Neutrophil (primary cell): ENCODE results near the gene GGT6.
"Not testable (repeated sequence)": the region's sequence is repeated elsewhere in the genome, so short reads cannot be mapped to it uniquely, and the experiment has no call there.

ENCODE experiments used
- H3K27ac ChIP-seq: fragments of 200-600 bp; sonication (generic); 2 replicates; pipeline ENCODE4 v1.5.1; 2016; ENCODE audit warnings: mild to moderate bottlenecking, moderate library complexity
- H3K27me3 ChIP-seq: fragments of 200-600 bp; sonication (generic); 2 replicates; pipeline ENCODE4 v1.6.0; 2016; ENCODE audit warnings: mild to moderate bottlenecking
- H3K36me3 ChIP-seq: fragments of 200-600 bp; sonication (generic); 2 replicates; pipeline ENCODE4 v1.5.1; 2017
- H3K4me1 ChIP-seq, 2 experiments: fragments of 200-600 bp in 1 of 2; sonication (generic) in 1 of 2; 1 replicate in 1 of 2; 2 replicates in 1 of 2; pipeline versions ENCODE4 v1.5.1 to v1.6.1; 2013 to 2016; ENCODE audit warnings: low read depth in 1 of 2, low read length in 1 of 2, mild to moderate bottlenecking in 1 of 2, moderate library complexity in 1 of 2; ENCODE audit not compliant: control insufficient read depth in 1 of 2, insufficient read depth in 1 of 2
- H3K4me3 ChIP-seq, 2 experiments: fragments of 200-600 bp in 1 of 2; sonication (generic) in 1 of 2; 1 replicate in 1 of 2; 2 replicates in 1 of 2; pipeline ENCODE4 v1.5.1; 2013 to 2016; ENCODE audit warnings: low read depth in 1 of 2, low read length in 1 of 2, mild to moderate bottlenecking in 1 of 2, moderate library complexity in 1 of 2
- H3K9me3 ChIP-seq: fragments of 200-600 bp; sonication (generic); 2 replicates; pipeline ENCODE4 v1.5.1; 2016
- CTCF ChIP-seq: fragments of 200-600 bp; sonication (generic); IDR thresholded peaks from 2 replicates; pipeline ENCODE4 v1.5.1; 2016; ENCODE audit warnings: antibody characterized with exemption

Gene GGT6

GRCh38 chr17:4582691-4583090 lies 22.3 kb upstream of the GGT6 start:
- Histone ChIP-seq H3K4me1 (peaks cover 4 to 6% of the 10 kb centered on the region in 2 experiments), H3K36me3 (no peaks in the 10 kb centered on the region), H3K4me3 (no peak overlapping the region), H3K27me3 (peaks cover 80% of the 10 kb centered on the region), H3K27ac (no peak overlapping the region), H3K9me3 (no peaks in the 10 kb centered on the region)
- TF ChIP-seq CTCF = no peak

DNA sequence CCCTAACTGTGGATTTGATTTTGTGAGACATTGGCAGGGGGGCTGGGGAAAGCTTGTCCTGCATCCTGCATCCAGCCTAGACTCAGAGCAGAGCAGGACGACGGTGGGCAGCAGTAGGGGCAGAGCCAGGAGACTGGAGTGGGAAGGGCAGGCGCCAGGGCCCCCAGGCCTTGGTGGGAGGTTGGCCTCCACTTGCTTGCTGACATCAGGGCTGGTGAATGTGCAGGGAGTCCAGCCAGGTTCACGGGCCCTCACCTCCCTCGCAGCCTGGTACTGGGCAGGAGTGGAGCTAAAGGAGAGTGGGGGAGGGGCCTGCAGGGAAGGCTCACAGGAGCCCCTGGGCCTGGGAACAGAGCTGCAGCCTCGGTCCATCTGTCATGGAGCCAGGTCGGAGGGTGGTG lies 21.7 kb upstream of the GGT6 start:
- H3K9me3 ChIP-seq = no peaks in the 10 kb centered on the region
- peaks cover 74% of the 10 kb centered on the region for H3K27me3 ChIP-seq
- no peak for TF ChIP-seq CTCF
- no peak overlapping the region for H3K4me3 ChIP-seq
- no peaks in the 10 kb centered on the region for H3K36me3 ChIP-seq
- H3K4me1 ChIP-seq = peaks cover 4 to 6% of the 10 kb centered on the region in 2 experiments
- H3K27ac ChIP-seq = no peak overlapping the region

DNA sequence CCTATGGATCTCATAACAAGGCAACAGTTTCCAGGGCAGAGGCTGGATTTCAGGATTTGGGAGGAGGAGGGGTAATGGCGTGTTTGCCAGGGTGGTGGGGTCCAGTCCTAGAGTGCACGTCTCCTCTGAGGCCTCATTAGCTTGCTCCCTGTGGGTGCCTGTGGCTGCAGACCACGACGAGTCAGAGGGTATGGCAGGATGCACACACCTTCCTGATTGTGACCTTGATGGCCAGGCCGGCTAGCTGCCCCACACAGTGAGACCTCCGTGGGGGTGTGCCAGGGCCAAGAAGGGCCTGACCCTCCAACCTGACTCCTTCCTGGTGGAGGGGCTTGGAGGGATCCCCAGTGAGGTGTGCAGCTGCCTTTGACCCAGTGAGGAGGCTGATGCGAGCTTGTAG lies 19.9 kb upstream of the GGT6 start:
- Histone ChIP-seq H3K36me3 (no peaks in the 10 kb centered on the region), H3K4me1 (peaks cover 4 to 6% of the 10 kb centered on the region in 2 experiments), H3K27me3 (peaks cover 56% of the 10 kb centered on the region), H3K27ac (no peak overlapping the region), H3K9me3 (no peaks in the 10 kb centered on the region), H3K4me3 (no peak overlapping the region)
- no peak for TF ChIP-seq CTCF

DNA sequence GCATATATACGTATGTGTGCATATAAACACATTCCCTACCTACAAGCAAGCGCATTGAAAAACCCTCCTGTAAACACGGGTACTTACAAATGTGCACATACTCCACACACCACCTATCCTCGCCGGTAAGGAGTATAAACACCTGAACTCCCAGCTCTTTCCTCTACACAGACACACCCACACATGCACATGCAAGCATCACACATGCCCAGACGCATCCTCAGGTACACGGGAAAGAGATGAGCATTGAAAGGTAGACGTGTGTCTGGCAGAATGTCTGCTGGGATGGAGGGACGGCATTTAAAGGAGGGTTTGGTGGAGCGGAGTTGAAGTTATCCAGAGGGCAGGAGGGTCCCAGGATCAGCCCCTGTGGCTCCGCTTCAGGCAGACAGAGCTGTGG lies 19.3 kb upstream of the GGT6 start:
- no peaks in the 10 kb centered on the region for H3K9me3 ChIP-seq
- H3K4me3 ChIP-seq = no peak overlapping the region
- peaks cover 50% of the 10 kb centered on the region for H3K27me3 ChIP-seq
- peaks cover 4 to 6% of the 10 kb centered on the region in 2 experiments for H3K4me1 ChIP-seq
- TF ChIP-seq CTCF = no peak
- H3K36me3 ChIP-seq = no peaks in the 10 kb centered on the region
- no peak overlapping the region for H3K27ac ChIP-seq

- H3K27me3 ChIP-seq = peaks cover 37% of the 10 kb centered on the region
- not testable (repeated sequence) for H3K36me3 ChIP-seq, H3K4me1 ChIP-seq
Measured at GRCh38 chr17:4578349-4578748, 18.0 kb upstream of the GGT6 start.

GRCh38 chr17:4577386-4577993 lies 17.1 kb upstream of the GGT6 start:
- Histone ChIP-seq H3K27me3 (peaks cover 28% of the 10 kb centered on the region), H3K4me3 (no peak overlapping the region), H3K36me3 (no peaks in the 10 kb centered on the region), H3K4me1 (no peaks in the 10 kb centered on the region), H3K27ac (no peak overlapping the region), H3K9me3 (no peaks in the 10 kb centered on the region)
- no peak for TF ChIP-seq CTCF

More at GRCh38 chr17:4578349-4578748, 18.0 kb upstream of the GGT6 start:
- not testable (repeated sequence) for H3K9me3 ChIP-seq, H3K27ac ChIP-seq, H3K4me3 ChIP-seq
